Ishikawa (cell line): ENCODE measurements around the gene GAP43.

Experiments
- CEBPB ChIP-seq: IDR thresholded peaks from 2 replicates; pipeline ENCODE4 v1.6.1; 2012
- EP300 ChIP-seq: IDR thresholded peaks from 2 replicates; pipeline ENCODE4 v1.6.1; 2012; ENCODE audit warnings: borderline replicate concordance
- RAD21 ChIP-seq: IDR thresholded peaks from 2 replicates; pipeline ENCODE4 v1.6.1; 2012; ENCODE audit warnings: low read depth
- TAF1 ChIP-seq: IDR thresholded peaks from 2 replicates; pipeline ENCODE4 v1.6.1; 2012; ENCODE audit warnings: low read depth, mild to moderate bottlenecking
- TCF12 ChIP-seq: IDR thresholded peaks from 2 replicates; pipeline ENCODE4 v1.6.1; 2012; ENCODE audit warnings: low read depth
- YY1 ChIP-seq: IDR thresholded peaks from 2 replicates; pipeline ENCODE4 v1.6.1; 2012; ENCODE audit warnings: low read depth
- TF ChIP-seq, protein P1 (sequence below): IDR thresholded peaks from 2 replicates; pipeline ENCODE4 v1.6.1; 2012; ENCODE audit warnings: low read depth, mild to moderate bottlenecking

DNA sequence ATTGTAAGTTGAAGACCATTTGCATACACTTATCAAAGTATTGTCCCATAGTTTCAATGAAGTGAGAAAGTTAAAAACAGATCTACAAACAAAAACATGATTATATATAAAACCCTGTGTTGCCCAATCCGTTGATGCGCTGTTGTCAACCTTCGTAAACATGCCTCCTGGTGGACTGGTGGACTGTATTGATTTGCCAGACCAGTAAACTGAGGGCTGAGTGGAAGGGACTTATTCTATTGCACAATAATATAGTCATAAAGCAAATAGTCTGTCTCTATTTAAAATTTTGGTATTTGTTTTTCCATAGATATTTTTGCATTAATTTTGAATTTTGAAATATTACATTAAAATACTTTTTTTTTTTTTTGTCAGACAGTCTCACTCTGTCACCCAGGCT lies 102.5 kb downstream of the GAP43 start:
- TF ChIP-seq, protein P1, sequence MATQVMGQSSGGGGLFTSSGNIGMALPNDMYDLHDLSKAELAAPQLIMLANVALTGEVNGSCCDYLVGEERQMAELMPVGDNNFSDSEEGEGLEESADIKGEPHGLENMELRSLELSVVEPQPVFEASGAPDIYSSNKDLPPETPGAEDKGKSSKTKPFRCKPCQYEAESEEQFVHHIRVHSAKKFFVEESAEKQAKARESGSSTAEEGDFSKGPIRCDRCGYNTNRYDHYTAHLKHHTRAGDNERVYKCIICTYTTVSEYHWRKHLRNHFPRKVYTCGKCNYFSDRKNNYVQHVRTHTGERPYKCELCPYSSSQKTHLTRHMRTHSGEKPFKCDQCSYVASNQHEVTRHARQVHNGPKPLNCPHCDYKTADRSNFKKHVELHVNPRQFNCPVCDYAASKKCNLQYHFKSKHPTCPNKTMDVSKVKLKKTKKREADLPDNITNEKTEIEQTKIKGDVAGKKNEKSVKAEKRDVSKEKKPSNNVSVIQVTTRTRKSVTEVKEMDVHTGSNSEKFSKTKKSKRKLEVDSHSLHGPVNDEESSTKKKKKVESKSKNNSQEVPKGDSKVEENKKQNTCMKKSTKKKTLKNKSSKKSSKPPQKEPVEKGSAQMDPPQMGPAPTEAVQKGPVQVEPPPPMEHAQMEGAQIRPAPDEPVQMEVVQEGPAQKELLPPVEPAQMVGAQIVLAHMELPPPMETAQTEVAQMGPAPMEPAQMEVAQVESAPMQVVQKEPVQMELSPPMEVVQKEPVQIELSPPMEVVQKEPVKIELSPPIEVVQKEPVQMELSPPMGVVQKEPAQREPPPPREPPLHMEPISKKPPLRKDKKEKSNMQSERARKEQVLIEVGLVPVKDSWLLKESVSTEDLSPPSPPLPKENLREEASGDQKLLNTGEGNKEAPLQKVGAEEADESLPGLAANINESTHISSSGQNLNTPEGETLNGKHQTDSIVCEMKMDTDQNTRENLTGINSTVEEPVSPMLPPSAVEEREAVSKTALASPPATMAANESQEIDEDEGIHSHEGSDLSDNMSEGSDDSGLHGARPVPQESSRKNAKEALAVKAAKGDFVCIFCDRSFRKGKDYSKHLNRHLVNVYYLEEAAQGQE = no peak
- TF ChIP-seq CEBPB (no peak), YY1 (no peak), RAD21 (no peak), TAF1 (no peak), EP300 (no peak), TCF12 (no peak)
